K562 (cell line): ENCODE data around the gene GSKIP. TPM values are rescaled to one million over a fixed set of nuclear protein-coding genes. Genes with fewer than 3 reads are reported as not detected.

Source experiments
- ATF7 ChIP-seq: fragments of 450-650 bp; IDR thresholded peaks from 2 replicates; pipeline ENCODE4 v1.7.1; 2014; ENCODE audit warnings: mild to moderate bottlenecking, moderate library complexity
- CCNT2 ChIP-seq: IDR thresholded peaks from 2 replicates; pipeline ENCODE4 v1.6.1; 2011; ENCODE audit warnings: borderline replicate concordance, low read depth, mild to moderate bottlenecking, moderate library complexity, mixed read lengths, low read length; ENCODE audit not compliant: insufficient read length; ENCODE audit errors: extremely low read depth
- ELF1 ChIP-seq: fragments of 200-800 bp; sonication (Bioruptor generic); IDR thresholded peaks from 2 replicates; pipeline ENCODE4 v1.6.1; 2016; ENCODE audit warnings: missing genetic modification characterization, missing compliant biosample characterization
- HCFC1 ChIP-seq: IDR thresholded peaks from 2 replicates; pipeline ENCODE4 v1.6.1; 2012; ENCODE audit warnings: low read depth, low read length, improper control_type of control experiment
- KLF6 ChIP-seq: fragments of 250-450 bp; sonication (Bioruptor Pico); IDR thresholded peaks from 2 replicates; pipeline ENCODE4 v1.4.0; 2020; ENCODE audit warnings: mild to moderate bottlenecking, moderate library complexity, borderline replicate concordance
- POLR2A ChIP-seq: fragments of 450-650 bp; conservative IDR thresholded peaks from 2 replicates; pipeline ENCODE4 v1.6.1; 2016
- SRSF3 ChIP-seq: fragments of 200-400 bp; formaldehyde crosslinking; IDR thresholded peaks from 2 replicates; pipeline ENCODE4 v1.6.1; 2016; ENCODE audit warnings: mild to moderate bottlenecking, low read length, moderate library complexity; ENCODE audit not compliant: insufficient read depth
- THAP12 ChIP-seq: fragments of 250-450 bp; sonication (Bioruptor Pico); IDR thresholded peaks from 2 replicates; pipeline ENCODE4 v1.9.0; 2021; ENCODE audit warnings: mild to moderate bottlenecking, inconsistent platforms
- ZBTB40 ChIP-seq, 2 experiments: fragments of 450-650 bp in 1 of 2; sonication (generic) in 1 of 2; formaldehyde crosslinking in 1 of 2; IDR thresholded peaks; 2 replicates each; pipeline versions ENCODE4 v1.7.1 to v1.9.0; 2016 to 2022; ENCODE audit warnings: inconsistent platforms in 1 of 2, mild to moderate bottlenecking in 1 of 2, missing genetic modification reagents in 1 of 2
- ZNF316 ChIP-seq: fragments of 450-650 bp; IDR thresholded peaks from 2 replicates; pipeline ENCODE4 v1.6.1; 2016
- ZNF395 ChIP-seq: fragments of 200-800 bp; sonication (Bioruptor generic); IDR thresholded peaks from 2 replicates; pipeline ENCODE4 v1.6.1; 2017; ENCODE audit warnings: missing genetic modification characterization, missing compliant biosample characterization
- polyA plus RNA-seq, 8 experiments: library from polyadenylated mRNA; depleted of rRNA in 4 of 8; stranded (reverse) in 5 of 8; unstranded in 3 of 8; fragments of >200 nt; fragmentation: Nextera tagmentation in 2 of 8; fragmentation: Illumina TruSeq in 1 of 8; extraction: Ambion mirVana in 2 of 8; extraction: Trizol in 1 of 8; gene quantifications; 2 replicates each; pipeline versions ENCODE4 v1.2.1 to v1.2.3, GENCODE V29; 2011 to 2014; ENCODE audit warnings: inconsistent platforms in 1 of 8, missing spikeins in 1 of 8
- total RNA-seq, 7 experiments: library from RNA; depleted of rRNA in 6 of 7; stranded (reverse); fragments of >200 nt in 6 of 7; fragmentation: Illumina TruSeq in 2 of 7; extraction: Trizol in 2 of 7; gene quantifications; 2 replicates each; pipeline versions ENCODE4 v1.2.1 to v1.2.3, GENCODE V29; 2011 to 2021; ENCODE audit warnings: low replicate concordance in 1 of 7

The GSKIP gene
- total and polyA plus RNA-seq, 9 of the 15 experiments (the other 6 are each of a cell fraction or from before 2014, with no cell fraction given): 12.9 to 58.9 (median 22.2) TPM

DNA sequence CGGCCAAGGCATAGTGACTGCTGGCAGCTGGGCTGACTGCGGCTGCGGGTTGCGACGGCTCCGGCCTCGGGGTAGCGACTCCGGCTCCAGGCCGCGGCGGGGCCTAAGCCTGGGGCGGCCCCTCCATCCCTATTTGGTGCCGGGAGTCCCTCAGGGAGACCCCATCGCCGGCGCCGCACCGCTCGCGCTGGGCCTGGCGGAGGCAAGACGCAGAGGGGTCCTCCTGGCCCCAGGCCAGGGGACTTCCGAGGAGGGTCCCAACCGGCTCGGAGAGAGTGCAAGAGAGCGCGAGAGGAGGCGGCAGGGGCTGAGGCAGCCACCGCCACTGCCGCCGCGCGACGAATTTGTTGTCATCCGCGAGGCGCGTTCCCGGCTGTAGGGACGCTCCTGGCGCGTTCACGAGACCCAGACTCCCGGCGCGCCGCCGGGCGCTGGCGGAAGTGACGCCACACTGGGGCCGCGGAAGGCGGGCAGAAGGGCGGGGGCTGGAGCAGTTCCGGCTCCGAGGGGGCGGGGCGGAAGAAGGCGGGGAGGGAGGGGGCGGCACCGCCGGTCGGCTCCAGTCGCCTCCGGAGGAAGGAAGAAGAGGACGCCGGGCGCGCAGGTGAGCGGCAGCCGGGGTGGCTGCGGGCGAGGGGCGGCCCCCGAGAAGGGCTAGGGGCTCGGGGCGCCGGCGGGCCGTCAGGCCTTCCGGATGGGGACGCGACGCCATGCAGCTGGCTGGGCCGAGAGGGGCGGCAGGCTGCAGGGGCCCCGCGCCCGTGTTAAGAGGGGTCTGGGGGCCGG lies at the start of gene GSKIP, which contains the start of gene ATG2B (continued):
- TF ChIP-seq ZBTB40 (IDR thresholded peaks at IDR 0.05): peak; percentile 86
- TF ChIP-seq ZBTB40 (CRISPR knock-in tag; IDR thresholded peaks at IDR 0.05): no peak
- peak; percentile 69; the same call in 1 of the 2 replicates for TF ChIP-seq ZNF395 (CRISPR knock-in tag)
- peak; percentile 24; the same call in 1 of the 2 replicates for TF ChIP-seq ATF7
- no peak for TF ChIP-seq SRSF3
- TF ChIP-seq ELF1 (tag): peak; percentile 75
- 0 out of 2 replicates have a peak, but pooled peaks have one; percentile 45 for TF ChIP-seq THAP12 (CRISPR knock-in tag)
- TF ChIP-seq CCNT2: peak; percentile 37
- TF ChIP-seq POLR2A: peak; percentile 65
- no peak for TF ChIP-seq ZNF316
- TF ChIP-seq KLF6 (CRISPR knock-in tag): no peak
- peak; percentile 56 for TF ChIP-seq HCFC1
